Subcutaneous abdominal adipose tissue (tissue), 5 donors: Measurements from ENCODE around the gene VAV3.

Experiments used
- H3K27ac ChIP-seq: one replicate; pipeline ENCODE4 v1.7.0; 2013; ENCODE audit warnings: low read depth, mild to moderate bottlenecking, inconsistent platforms, low read length, moderate library complexity
- H3K27me3 ChIP-seq, 5 donors: one replicate each; pipeline ENCODE4 v1.7.0; 2013; ENCODE audit warnings: low read length in 5 of 5, inconsistent platforms in 1 of 5; ENCODE audit not compliant: control insufficient read depth in 5 of 5, insufficient read depth in 4 of 5
- H3K36me3 ChIP-seq, 5 donors: one replicate each; pipeline ENCODE4 v1.7.0; 2013; ENCODE audit warnings: low read length in 5 of 5; ENCODE audit not compliant: control insufficient read depth in 5 of 5, insufficient read depth in 5 of 5
- H3K4me1 ChIP-seq, 5 donors: one replicate each; pipeline ENCODE4 v1.7.0; 2013; ENCODE audit warnings: low read length in 5 of 5, mild to moderate bottlenecking in 3 of 5, moderate library complexity in 1 of 5; ENCODE audit not compliant: control insufficient read depth in 5 of 5, insufficient read depth in 5 of 5
- H3K4me3 ChIP-seq, 5 donors: one replicate each; pipeline ENCODE4 v1.7.0; 2013; ENCODE audit warnings: low read length in 5 of 5, low read depth in 1 of 5
- H3K9ac ChIP-seq, 5 donors: one replicate each; pipeline ENCODE4 v1.7.0; 2013; ENCODE audit warnings: low read length in 5 of 5, mild to moderate bottlenecking in 4 of 5, moderate library complexity in 3 of 5
- H3K9me3 ChIP-seq, 5 donors: one replicate each; pipeline ENCODE4 v1.7.0; 2013; ENCODE audit warnings: low read length in 5 of 5; ENCODE audit not compliant: control insufficient read depth in 5 of 5
- donor health status: healthy.
- donor health status: healthy.
- donor health status: healthy.
- donor health status: healthy.
- donor health status: healthy.

The VAV3 gene

DNA sequence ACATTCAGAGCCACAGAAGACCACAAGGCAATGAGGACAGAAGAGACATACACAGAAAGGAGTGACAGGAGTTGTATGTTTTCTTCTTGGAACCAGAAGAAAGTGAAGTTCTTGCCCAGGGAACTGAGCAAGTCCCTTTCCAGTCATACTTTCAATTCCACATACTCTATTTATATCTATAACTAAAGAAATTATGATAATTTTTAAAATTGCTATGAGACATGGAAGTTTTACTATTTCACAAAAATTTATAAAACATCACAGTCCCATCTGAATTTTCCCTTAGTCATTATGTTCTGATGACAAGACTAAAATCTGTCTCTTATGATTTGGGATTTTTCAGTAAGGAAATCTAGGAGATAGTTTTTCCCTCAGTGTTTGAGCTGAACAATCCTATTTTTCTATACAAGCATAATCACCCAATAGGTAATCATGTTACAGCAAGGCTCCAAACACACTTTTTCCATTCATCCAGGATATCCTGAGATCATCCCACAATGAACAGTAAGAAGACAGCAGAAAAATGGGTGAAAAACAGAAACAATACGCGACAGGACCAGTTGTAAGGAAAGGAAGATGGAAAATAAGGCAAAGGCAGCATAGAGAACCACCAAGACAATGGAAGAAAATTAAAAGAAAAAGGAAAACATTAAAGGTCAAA lies 154.6 kb downstream of the VAV3 start:
- H3K9ac ChIP-seq: no peak overlapping the region
- H3K36me3 ChIP-seq: no peaks in the 10 kb centered on the region
- no peaks in the 10 kb centered on the region for H3K4me1 ChIP-seq
- no peak overlapping the region for H3K27ac ChIP-seq
- H3K27me3 ChIP-seq: peaks cover 0 to 5% (median 0%) of the 10 kb centered on the region in 5 donors
- no peak overlapping the region for H3K4me3 ChIP-seq
- no peaks in the 10 kb centered on the region for H3K9me3 ChIP-seq

DNA sequence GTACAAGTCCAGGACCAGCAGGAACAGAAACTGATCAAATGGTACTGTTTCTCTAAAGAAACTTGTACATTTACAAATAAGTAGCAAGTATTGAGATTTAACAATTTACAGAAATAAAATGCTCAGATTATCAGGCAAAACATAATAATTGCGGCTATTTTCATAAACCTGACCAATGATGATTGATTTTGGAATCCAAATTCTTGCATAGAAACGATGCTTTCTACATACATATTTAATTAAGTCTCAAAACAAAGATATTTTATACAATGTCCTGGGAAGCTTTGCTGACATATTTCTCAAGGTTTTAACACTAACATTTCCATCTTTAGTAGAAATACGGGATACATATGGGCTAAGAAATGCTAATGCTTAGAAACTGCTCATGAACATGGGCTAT lies 157.1 kb downstream of the VAV3 start:
- no peak overlapping the region for H3K27ac ChIP-seq
- H3K9me3 ChIP-seq: no peaks in the 10 kb centered on the region
- no peaks in the 10 kb centered on the region for H3K4me1 ChIP-seq
- H3K27me3 ChIP-seq: no peaks in the 10 kb centered on the region
- no peaks in the 10 kb centered on the region for H3K36me3 ChIP-seq
- no peak overlapping the region for H3K9ac ChIP-seq
- no peak overlapping the region for H3K4me3 ChIP-seq

DNA sequence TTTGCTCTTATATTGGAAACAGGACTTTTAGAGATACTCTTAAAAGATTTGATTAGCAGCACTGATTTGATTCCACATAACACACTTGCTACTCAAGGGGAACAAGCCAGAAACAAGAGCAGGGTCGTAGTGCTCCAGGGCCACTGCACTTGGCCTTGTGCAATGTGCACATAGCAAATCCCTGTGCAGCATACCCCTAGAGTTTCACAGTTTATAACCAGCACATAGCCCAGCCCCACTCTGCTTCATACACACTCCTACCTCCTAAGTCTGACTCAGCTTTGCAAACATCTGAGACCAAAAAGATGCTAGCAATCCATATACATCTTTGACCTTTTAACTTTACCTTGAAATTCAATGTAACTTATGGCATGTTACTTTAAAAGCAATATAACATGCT lies 157.6 kb downstream of the VAV3 start:
- Histone ChIP-seq H3K27me3 (no peaks in the 10 kb centered on the region), H3K36me3 (no peaks in the 10 kb centered on the region), H3K27ac (no peak overlapping the region), H3K4me3 (no peak overlapping the region), H3K4me1 (no peaks in the 10 kb centered on the region), H3K9ac (no peak overlapping the region), H3K9me3 (no peaks in the 10 kb centered on the region)

DNA sequence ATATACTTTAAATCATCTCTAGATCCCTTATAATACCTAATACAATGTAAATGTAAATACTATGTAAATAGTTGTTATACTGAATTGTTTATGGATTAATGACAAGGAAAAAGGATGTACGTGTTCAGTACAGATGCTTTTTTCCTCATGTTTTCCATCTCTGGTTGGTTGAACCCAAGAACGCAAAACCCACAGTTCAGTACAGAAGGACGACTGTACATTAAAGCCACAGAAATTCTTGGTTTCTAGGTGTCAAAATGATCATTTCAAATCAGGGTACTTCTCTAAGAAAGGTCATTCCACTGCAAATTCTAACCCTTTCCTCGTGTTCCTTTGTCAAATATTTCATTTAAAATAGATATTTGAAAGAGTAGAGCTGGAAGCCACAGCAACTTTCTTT lies 158.1 kb downstream of the VAV3 start:
- no peak overlapping the region for H3K27ac ChIP-seq
- H3K27me3 ChIP-seq: no peaks in the 10 kb centered on the region
- no peaks in the 10 kb centered on the region for H3K4me1 ChIP-seq
- no peaks in the 10 kb centered on the region for H3K36me3 ChIP-seq
- no peak overlapping the region for H3K9ac ChIP-seq
- H3K4me3 ChIP-seq: no peak overlapping the region
- no peaks in the 10 kb centered on the region for H3K9me3 ChIP-seq

DNA sequence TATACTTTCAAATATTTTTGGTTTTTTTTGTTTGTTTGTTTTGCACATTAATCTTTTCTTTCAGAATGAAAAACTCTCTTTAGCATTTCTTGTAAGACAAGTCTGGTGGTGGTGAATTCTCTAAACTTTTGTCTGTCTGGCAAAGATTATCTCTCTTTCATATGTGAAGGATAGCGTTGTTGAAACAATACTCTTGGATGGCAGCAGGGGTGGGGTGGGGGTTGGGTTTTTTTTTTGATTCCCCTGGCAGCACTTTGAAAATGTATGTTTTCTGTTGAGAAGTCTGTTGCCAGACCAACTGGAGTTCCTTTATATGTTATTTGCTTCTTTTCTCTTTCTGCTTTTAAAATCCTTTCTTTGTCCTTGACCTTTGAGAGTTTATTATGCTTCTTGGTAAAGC lies 160.2 kb downstream of the VAV3 start:
- no peak overlapping the region for H3K27ac ChIP-seq
- no peak overlapping the region for H3K4me3 ChIP-seq
- H3K4me1 ChIP-seq: no peaks in the 10 kb centered on the region
- peaks cover 0 to 5% (median 0%) of the 10 kb centered on the region in 5 donors for H3K9me3 ChIP-seq
- no peak overlapping the region for H3K9ac ChIP-seq
- H3K36me3 ChIP-seq: no peaks in the 10 kb centered on the region
- H3K27me3 ChIP-seq: no peaks in the 10 kb centered on the region

DNA sequence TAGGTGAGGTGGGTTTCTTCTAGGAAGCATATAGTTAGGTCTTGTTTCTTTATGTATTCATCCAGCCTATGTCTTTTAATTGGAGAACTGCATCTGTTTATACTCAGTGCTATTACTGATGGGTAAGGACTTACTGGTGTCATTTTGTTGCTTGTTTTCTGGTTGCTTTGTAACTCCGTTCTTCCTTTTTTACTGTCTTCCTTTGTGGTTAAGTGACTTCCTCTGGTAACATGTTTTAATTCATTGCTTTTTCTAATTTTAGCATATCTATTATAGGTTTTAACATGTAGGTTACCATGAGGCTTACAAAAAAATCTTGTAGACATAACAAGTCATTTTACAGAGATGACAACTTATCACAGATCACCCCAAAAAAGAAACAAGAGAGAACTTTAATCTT lies 160.8 kb downstream of the VAV3 start:
- H3K27ac ChIP-seq: no peak overlapping the region
- H3K9me3 ChIP-seq: peaks cover 0 to 5% (median 0%) of the 10 kb centered on the region in 5 donors
- no peaks in the 10 kb centered on the region for H3K36me3 ChIP-seq
- no peaks in the 10 kb centered on the region for H3K27me3 ChIP-seq
- H3K4me1 ChIP-seq: no peaks in the 10 kb centered on the region
- H3K4me3 ChIP-seq: no peak overlapping the region
- no peak overlapping the region for H3K9ac ChIP-seq

DNA sequence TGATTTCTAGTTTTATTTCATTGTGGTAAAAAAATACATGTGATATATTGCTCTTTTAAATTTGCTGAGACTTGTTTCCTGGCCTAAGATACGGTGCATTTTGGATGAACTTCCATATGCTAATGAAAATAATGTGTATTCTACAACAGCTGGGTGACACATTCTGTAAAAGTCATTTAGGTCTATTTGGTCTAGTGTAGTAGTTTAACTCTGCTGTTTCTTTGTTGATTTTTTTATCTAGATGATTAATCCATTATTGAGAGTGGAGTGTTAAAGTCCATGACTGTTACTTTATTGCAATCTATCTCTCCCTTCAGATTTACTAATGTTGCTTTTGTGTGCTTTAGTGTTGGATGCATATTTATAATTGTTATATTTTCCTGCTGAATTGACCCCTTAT lies 161.4 kb downstream of the VAV3 start:
- Histone ChIP-seq H3K36me3 (no peaks in the 10 kb centered on the region), H3K27me3 (no peaks in the 10 kb centered on the region), H3K4me3 (no peak overlapping the region), H3K9me3 (peaks cover 0 to 5% (median 0%) of the 10 kb centered on the region in 5 donors), H3K27ac (no peak overlapping the region), H3K9ac (no peak overlapping the region), H3K4me1 (no peaks in the 10 kb centered on the region)

DNA sequence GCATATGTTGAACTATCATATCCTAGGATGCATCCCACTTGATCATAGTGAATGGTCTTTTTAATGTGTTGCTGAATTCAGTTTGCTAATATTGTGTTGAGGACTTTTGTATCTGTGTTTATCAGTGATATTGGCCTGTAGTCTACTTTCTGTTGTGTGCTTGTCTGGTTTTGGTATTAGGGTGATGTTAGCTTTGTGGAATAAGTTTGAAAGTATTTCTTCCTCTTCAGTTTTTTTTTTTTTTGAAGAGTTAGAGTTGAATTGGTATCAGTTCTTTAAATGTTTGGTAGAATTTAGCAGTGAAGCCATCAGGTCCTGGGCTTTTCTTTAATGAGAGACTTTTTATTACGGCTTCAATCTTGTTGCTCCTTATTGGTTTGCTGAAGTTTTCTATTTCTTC lies 162.3 kb downstream of the VAV3 start:
- Histone ChIP-seq H3K9ac (no peak overlapping the region), H3K27me3 (no peaks in the 10 kb centered on the region)

DNA sequence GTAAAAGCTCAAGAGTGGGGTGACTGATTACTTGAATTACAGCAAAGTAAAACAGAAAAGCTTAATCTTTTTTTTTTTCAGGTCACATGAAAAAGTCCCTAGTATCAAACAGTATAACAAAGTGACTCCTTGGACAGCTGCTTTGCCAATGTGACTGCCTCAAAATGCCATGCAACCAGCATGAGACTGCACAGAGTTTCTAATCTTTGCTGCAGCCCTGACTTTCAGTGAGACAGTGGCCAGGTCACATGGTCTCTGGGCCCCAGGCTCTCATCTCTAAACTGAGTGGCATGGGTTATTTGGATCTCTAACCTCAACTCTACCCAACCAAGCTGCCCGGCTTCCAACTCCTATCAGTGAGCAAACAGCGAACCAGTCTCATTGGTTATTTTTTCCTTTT lies 169.0 kb downstream of the VAV3 start:
- Histone ChIP-seq H3K9ac (no peak overlapping the region), H3K27ac (no peak overlapping the region), H3K27me3 (no peaks in the 10 kb centered on the region), H3K9me3 (peaks cover 0 to 3% (median 0%) of the 10 kb centered on the region in 5 donors), H3K4me3 (no peak overlapping the region), H3K36me3 (no peaks in the 10 kb centered on the region), H3K4me1 (no peaks in the 10 kb centered on the region)

More for the DNA sequence above, 162.3 kb downstream of the VAV3 start:
- no peak overlapping the region for H3K27ac ChIP-seq
- no peak overlapping the region for H3K4me3 ChIP-seq
- peaks cover 0 to 5% (median 0%) of the 10 kb centered on the region in 5 donors for H3K9me3 ChIP-seq
- H3K36me3 ChIP-seq: no peaks in the 10 kb centered on the region
- no peaks in the 10 kb centered on the region for H3K4me1 ChIP-seq

DNA sequence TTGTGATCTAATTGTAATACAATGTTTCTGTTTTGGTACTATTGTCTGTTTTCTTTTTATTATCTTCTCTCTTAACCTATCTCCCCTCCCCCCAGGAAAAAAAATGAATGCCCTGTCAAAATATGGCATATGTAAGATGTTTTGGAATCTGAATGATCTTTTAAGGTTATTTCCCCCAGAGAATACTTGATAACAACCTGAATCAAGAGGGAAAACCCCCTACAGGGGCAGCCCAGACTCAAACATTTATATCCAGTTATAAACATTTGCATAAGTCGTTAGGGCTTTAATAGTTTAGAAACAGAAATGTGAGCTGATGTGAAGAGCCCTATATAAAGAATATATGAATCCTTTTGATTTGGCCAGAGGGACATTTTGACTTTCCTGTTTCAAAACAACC lies 169.5 kb downstream of the VAV3 start:
- no peak overlapping the region for H3K4me3 ChIP-seq
- H3K27me3 ChIP-seq: no peaks in the 10 kb centered on the region
- H3K27ac ChIP-seq: no peak overlapping the region
- H3K4me1 ChIP-seq: no peaks in the 10 kb centered on the region
- H3K9ac ChIP-seq: no peak overlapping the region
- H3K9me3 ChIP-seq: no peaks in the 10 kb centered on the region
- H3K36me3 ChIP-seq: no peaks in the 10 kb centered on the region

DNA sequence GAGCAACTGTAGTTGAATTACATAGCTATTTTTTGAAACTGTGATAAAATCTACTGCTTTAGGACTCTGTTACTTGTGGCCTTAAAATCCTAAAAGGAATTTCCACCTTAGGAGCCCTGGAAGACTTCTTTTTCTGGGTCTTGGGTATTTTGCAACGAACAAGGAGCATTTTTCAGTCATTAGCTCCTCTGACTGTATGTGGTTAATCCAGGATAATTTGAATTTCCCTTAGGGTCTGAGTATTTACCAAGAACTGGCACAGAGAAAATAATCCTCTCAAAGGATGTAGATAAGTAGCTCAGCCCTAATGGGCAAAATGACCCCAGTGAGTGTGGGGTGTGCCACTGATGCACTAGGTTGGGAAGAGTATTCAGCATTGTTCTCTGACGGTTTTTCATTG lies 170.4 kb downstream of the VAV3 start:
- Histone ChIP-seq H3K4me1 (no peaks in the 10 kb centered on the region), H3K36me3 (no peaks in the 10 kb centered on the region), H3K9me3 (no peaks in the 10 kb centered on the region), H3K27ac (no peak overlapping the region), H3K9ac (no peak overlapping the region), H3K27me3 (no peaks in the 10 kb centered on the region), H3K4me3 (no peak overlapping the region)
